DND-41 (cell line): ENCODE data around the gene ANKS1B.

Experiments
- ATAC-seq: fragments of 200-7000 bp; cut with Tn5 transposase; 3 replicates; pipeline ENCODE4 v1.9.1; 2021; ENCODE audit warnings: low read depth; ENCODE audit not compliant: insufficient read depth
- DNase-seq: peaks from one replicate; pipeline ENCODE4 v3.0.0-alpha.2; 2020
- H2AFZ ChIP-seq: 2 replicates; pipeline ENCODE4 v1.6.0; 2012; ENCODE audit warnings: low read depth, low read length
- H3K27ac ChIP-seq: 2 replicates; pipeline ENCODE4 v1.5.1; 2012; ENCODE audit warnings: low read length, inconsistent platforms
- H3K27me3 ChIP-seq: fragments of 200-600 bp; sonication (generic); 2 replicates; pipeline ENCODE4 v1.6.0; 2012; ENCODE audit warnings: low read length, mild to moderate bottlenecking, inconsistent platforms; ENCODE audit not compliant: insufficient read depth, poor library complexity
- H3K36me3 ChIP-seq: 2 replicates; pipeline ENCODE4 v1.5.1; 2012; ENCODE audit warnings: low read length, inconsistent platforms; ENCODE audit not compliant: insufficient read depth
- H3K4me1 ChIP-seq: 2 replicates; pipeline ENCODE4 v1.5.1; 2012; ENCODE audit warnings: mild to moderate bottlenecking, low read length; ENCODE audit not compliant: insufficient read depth
- H3K4me2 ChIP-seq: 2 replicates; pipeline ENCODE4 v1.6.0; 2012; ENCODE audit warnings: mild to moderate bottlenecking, moderate library complexity, low read length, inconsistent platforms; ENCODE audit not compliant: insufficient read depth
- H3K4me3 ChIP-seq, 2 experiments: fragments of 200-600 bp in 1 of 2; shearing (Covaris generic) in 1 of 2; 2 replicates each; pipeline ENCODE4 v1.5.1; 2012 to 2016; ENCODE audit warnings: inconsistent platforms in 2 of 2, low read length in 2 of 2, mild to moderate bottlenecking in 2 of 2, low read depth in 1 of 2, moderate library complexity in 1 of 2
- H3K79me2 ChIP-seq: 2 replicates; pipeline ENCODE4 v1.6.0; 2012; ENCODE audit warnings: low read length, inconsistent platforms; ENCODE audit not compliant: insufficient read depth
- H3K9ac ChIP-seq: 2 replicates; pipeline ENCODE4 v1.6.0; 2012; ENCODE audit warnings: low read depth, mild to moderate bottlenecking, inconsistent platforms, low read length, moderate library complexity
- H3K9me3 ChIP-seq: 2 replicates; pipeline ENCODE4 v1.5.1; 2012; ENCODE audit warnings: low read length, moderate library complexity, mild to moderate bottlenecking, inconsistent platforms; ENCODE audit not compliant: insufficient read depth, severe bottlenecking
- H4K20me1 ChIP-seq: 2 replicates; pipeline ENCODE4 v1.6.0; 2012; ENCODE audit warnings: low read length; ENCODE audit not compliant: insufficient read depth
- EZH2 ChIP-seq: IDR thresholded peaks from 3 replicates; pipeline ENCODE4 v1.6.1; 2012; ENCODE audit warnings: borderline replicate concordance, low read depth, mild to moderate bottlenecking, moderate library complexity, low read length, inconsistent platforms; ENCODE audit not compliant: severe bottlenecking
- TF ChIP-seq, protein P1 (sequence below): IDR thresholded peaks from 2 replicates; pipeline ENCODE4 v1.5.1; 2012; ENCODE audit warnings: borderline replicate concordance, low read length, moderate library complexity, mild to moderate bottlenecking; ENCODE audit not compliant: poor library complexity, severe bottlenecking; ENCODE audit errors: extremely low read depth

ANKS1B gene

DNA sequence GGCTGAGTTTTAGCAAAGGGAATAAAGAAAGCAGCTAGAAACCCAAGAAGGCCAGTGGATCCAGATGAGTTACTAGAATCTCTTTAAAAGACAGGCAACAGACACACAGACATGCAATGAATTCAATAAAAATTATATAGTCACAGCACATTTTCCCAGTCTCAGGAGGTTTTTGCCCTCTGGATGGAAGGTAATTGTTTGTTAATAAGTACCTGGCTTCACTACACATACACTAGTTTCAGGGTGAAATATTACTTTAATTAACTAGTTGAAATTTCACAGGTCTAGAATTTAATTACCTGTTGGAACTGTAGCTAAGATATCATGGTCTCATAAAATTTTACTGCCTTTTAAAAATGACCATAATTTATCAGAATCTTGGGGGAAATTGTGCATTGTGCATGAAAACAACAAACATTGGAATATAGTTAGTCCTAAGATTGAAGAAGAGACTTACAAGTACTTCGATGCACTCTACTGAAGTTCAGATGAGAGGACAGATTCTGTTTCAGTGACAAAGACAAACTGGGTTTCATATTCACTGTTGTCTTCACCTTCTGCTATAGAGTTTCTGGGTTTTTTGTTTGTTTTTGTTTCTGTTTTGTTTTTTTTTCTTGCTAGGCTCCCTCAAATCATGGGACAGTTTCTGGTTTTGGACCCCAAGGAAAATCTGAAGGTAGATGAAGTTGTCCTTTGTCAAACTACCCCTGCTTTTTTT lies 614.2 kb downstream of the ANKS1B start:
- Histone ChIP-seq H3K9ac (no peak overlapping the region), H3K4me2 (no peak overlapping the region), H2AFZ (no peak overlapping the region), H3K9me3 (no peaks in the 10 kb centered on the region), H4K20me1 (no peaks in the 10 kb centered on the region), H3K36me3 (no peaks in the 10 kb centered on the region), H3K27me3 (peaks cover 2% of the 10 kb centered on the region), H3K4me3 (no peak overlapping the region), H3K4me1 (no peaks in the 10 kb centered on the region), H3K79me2 (no peaks in the 10 kb centered on the region), H3K27ac (no peak overlapping the region)
- TF ChIP-seq, protein P1, sequence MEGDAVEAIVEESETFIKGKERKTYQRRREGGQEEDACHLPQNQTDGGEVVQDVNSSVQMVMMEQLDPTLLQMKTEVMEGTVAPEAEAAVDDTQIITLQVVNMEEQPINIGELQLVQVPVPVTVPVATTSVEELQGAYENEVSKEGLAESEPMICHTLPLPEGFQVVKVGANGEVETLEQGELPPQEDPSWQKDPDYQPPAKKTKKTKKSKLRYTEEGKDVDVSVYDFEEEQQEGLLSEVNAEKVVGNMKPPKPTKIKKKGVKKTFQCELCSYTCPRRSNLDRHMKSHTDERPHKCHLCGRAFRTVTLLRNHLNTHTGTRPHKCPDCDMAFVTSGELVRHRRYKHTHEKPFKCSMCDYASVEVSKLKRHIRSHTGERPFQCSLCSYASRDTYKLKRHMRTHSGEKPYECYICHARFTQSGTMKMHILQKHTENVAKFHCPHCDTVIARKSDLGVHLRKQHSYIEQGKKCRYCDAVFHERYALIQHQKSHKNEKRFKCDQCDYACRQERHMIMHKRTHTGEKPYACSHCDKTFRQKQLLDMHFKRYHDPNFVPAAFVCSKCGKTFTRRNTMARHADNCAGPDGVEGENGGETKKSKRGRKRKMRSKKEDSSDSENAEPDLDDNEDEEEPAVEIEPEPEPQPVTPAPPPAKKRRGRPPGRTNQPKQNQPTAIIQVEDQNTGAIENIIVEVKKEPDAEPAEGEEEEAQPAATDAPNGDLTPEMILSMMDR = no peak
- TF ChIP-seq EZH2 = no peak
- no peak for DNase-seq
- ATAC-seq = no peak

DNA sequence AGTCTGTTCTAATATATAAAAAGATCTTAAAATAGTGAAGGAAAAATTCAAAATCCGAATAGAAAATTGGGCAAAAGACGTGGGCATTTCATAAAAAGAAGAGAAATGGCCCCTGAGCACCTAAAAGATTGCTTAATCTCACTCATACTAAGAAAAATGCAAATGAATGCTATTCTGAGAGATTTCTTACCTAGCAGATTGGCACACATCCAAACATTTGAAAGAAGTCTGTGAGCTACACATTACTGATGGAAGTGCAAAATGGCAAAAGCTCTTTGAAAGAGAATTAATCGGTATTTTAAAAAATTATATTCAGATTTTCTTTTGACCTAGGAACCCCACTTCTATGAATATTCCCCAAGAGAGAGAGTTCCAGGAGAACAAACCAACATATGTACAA lies 617.6 kb downstream of the ANKS1B start:
- H2AFZ ChIP-seq = no peak overlapping the region
- no peak for TF ChIP-seq EZH2

DNA sequence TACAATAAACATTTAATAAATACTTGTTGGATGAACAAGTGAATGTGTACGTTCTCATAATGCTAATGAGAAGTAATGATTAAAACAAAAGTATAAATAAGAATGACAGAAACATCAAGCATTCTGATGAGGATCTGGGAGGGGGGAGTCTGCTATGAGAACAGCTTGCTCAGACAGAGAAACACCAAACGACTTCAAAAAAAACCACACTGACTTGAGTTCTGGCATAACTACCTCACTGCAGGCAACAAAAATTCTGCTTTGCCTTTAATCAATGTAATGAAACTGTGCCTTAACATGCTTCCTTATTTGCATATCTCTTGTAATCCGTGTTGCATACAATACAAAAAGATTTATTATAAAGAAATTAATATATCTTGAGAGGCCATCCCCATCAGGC lies 632.5 kb downstream of the ANKS1B start:
- Histone ChIP-seq H3K4me2 (no peak overlapping the region), H4K20me1 (no peaks in the 10 kb centered on the region), H3K27me3 (peaks cover 3% of the 10 kb centered on the region), H3K9ac (no peak overlapping the region), H3K4me3 (no peak overlapping the region), H3K4me1 (no peaks in the 10 kb centered on the region), H3K79me2 (no peaks in the 10 kb centered on the region), H3K27ac (no peak overlapping the region), H3K36me3 (no peaks in the 10 kb centered on the region), H3K9me3 (no peaks in the 10 kb centered on the region), H2AFZ (no peak overlapping the region)
- DNase-seq (no peak), ATAC-seq (no peak)
- no peak for TF ChIP-seq EZH2
- TF ChIP-seq, protein P1 = no peak

More for the DNA sequence above, 617.6 kb downstream of the ANKS1B start:
- Histone ChIP-seq H3K4me2 (no peak overlapping the region), H3K9me3 (no peaks in the 10 kb centered on the region), H3K4me3 (no peak overlapping the region), H3K27me3 (no peaks in the 10 kb centered on the region), H3K79me2 (no peaks in the 10 kb centered on the region), H3K4me1 (no peaks in the 10 kb centered on the region), H3K9ac (no peak overlapping the region), H3K27ac (no peak overlapping the region), H3K36me3 (no peaks in the 10 kb centered on the region), H4K20me1 (no peaks in the 10 kb centered on the region)
- no peak for ATAC-seq
- no peak for DNase-seq

DNA sequence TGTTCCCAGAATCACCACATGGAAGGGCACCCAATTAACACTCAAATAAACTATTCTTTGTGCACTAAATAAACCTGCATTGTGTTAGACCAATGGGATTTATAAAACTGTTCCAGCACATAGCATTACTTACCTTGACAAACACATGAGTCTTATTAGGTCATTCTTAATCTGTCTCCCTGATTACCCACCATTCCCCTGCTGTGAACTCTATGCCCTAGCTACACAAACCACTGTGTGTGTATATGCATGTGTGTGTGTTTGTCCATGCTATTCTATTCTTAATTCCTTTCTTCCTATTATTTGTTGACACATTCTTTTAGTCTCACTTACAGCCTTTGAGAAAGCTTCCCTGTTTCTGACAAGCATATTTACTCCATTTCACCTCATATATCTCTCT lies 640.8 kb downstream of the ANKS1B start:
- H2AFZ ChIP-seq = no peak overlapping the region
- no peak overlapping the region for H3K4me2 ChIP-seq
- ATAC-seq (no peak), DNase-seq (no peak)
- no peaks in the 10 kb centered on the region for H3K9me3 ChIP-seq
- H3K79me2 ChIP-seq = no peaks in the 10 kb centered on the region
- TF ChIP-seq EZH2 = no peak
- TF ChIP-seq, protein P1 = no peak
- no peaks in the 10 kb centered on the region for H4K20me1 ChIP-seq
- H3K36me3 ChIP-seq = no peaks in the 10 kb centered on the region
- H3K4me3 ChIP-seq = no peak overlapping the region
- no peaks in the 10 kb centered on the region for H3K4me1 ChIP-seq
- H3K9ac ChIP-seq = no peak overlapping the region
- no peak overlapping the region for H3K27ac ChIP-seq
- H3K27me3 ChIP-seq = no peaks in the 10 kb centered on the region
